Heart left ventricle (tissue), 13 donors: Measurements from ENCODE around the gene SEPTIN7.

Experiments used
- CTCF ChIP-seq, 12 donors: fragments of 200-600 bp; sonication (generic) in 4 of 12; IDR thresholded peaks; one replicate each; pipeline versions ENCODE4 v1.5.0 to v1.8.0; 2018 to 2022; ENCODE audit warnings: antibody characterized with exemption in 12 of 12, mild to moderate bottlenecking in 5 of 12
- POLR2A ChIP-seq, 2 donors: fragments of 450-650 bp; IDR thresholded peaks; one replicate each; pipeline ENCODE4 v1.6.1; 2017; ENCODE audit warnings: antibody characterized with exemption in 2 of 2, mild to moderate bottlenecking in 2 of 2, moderate library complexity in 2 of 2
- donor health status: ischemic (EF 13 %, LVEDD 7.1; RV severe dilation, severe dysfunction).
- donor health status: DM: no; HTN: yes; CAD: no.
- donor health status: DM: no; HTN: no; CAD: no.
- donor health status: ischemic (EF 25% LVEDD 6.9; RV normal size, moderate dysfunction).
- donor health status: ischemic (EF 25% LVEDD 5.7; RV mildly dilated, moderate dysfunction).
- donor health status: ischemic (EF 35%, LVEDD 5.7; RV mildly dilated, moderate dysfunction).
- donor health status: nonischemic (EF 11% LVEDD 7.7; RV severe dilation, severe dysfunction).
- donor health status: DM: yes; HTN: yes; CAD: no.
- donor health status: PGD.
- donor health status: ischemic (EF 29% LVEDD 5.4; RV normal size, mild dysfunction).
- donor health status: nonischemic (EF 23%, LVEDD 6.1; RV moderate dilation, normal function).

DNA sequence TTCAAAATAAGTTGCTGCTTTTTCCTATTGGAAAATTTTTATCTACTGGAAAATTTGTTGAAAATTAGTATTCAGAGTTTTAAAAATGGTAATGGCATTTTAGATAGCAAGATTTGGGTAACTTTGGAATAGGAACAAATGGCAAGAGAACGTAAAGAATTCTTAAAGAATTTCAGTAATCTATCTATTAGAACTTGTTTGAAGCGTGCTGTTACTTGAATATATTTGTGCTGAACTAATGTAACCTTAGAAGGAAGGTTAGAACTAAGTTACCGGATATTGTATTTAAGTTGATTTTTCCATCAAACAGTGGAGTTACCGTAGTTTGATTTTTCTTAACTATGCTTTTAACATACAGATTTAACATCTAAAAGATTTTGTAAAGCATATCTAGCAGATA is 25.9 kb downstream of the SEPTIN7 start:
- no peak for TF ChIP-seq CTCF (IDR thresholded peaks at IDR 0.05)
- TF ChIP-seq POLR2A (IDR thresholded peaks at IDR 0.05) = no peak
